NCI-H446 treated with DMSO at 0.1 percent for 48 hours (cell line): Measurements from ENCODE around the gene BSX.

Source experiments
- DNase-seq: peaks from one replicate; lab custom pipeline; 2025; lab: John Stamatoyannopoulos, UW

The BSX gene

DNA sequence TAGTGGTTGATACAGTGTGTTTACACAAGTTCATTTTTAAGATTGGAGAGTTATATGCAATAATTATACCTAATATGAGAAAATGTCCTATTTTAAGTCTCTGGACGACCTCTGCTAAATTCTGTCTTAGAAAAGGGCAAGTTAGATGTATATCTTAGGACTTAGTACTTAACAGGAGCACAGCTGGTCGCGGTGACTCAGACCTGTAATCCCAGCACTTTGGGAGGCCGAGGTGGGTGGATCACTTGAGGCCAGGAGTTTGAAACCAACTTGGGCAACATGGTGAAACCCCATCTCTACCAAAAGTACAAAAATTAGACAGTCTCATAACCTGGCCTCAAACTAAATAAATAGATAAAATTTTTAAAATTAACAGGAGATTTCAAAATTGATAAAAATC, 27.2 kb downstream of the BSX start:
- no peak for DNase-seq

DNA sequence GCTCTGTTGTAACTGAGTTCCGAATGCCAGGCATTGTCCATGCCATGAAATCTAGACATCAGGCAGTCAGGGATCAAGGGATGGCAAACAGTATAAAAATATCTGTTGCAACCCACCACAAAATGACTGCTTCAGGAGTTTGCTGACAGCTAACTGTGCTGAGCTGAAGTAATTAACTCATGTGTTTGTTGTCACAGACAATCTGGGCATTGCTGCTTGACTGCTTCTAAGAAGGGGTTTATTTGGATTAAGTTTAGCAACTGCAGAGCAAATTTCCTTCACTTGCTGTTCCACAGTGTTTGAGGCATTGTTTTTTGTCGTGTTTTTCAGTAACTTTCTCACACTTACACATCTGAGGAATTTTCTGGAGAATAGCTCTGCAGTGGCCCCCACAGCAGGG, 30.4 kb downstream of the BSX start:
- no peak for DNase-seq

DNA sequence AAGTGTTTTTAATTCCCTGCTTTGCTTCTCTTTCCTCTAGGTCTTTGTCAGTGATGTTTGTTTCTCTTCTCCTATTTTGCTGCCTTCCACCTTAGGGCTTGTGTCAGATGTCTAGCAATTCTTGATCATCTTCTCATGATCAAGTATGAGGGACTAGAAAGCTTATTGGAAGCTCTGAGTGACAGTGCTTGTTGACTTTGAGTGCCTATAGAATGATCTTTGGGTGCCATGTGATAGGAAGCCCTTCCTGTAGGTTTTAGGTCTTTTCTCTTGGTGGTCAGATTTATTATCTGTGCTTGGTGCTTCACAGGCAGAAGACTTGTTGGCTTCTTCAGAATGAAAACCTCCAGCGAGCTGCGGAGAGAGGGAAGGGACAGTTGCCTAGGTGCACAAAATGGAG, 43.1 kb downstream of the BSX start:
- DNase-seq = no peak

DNA sequence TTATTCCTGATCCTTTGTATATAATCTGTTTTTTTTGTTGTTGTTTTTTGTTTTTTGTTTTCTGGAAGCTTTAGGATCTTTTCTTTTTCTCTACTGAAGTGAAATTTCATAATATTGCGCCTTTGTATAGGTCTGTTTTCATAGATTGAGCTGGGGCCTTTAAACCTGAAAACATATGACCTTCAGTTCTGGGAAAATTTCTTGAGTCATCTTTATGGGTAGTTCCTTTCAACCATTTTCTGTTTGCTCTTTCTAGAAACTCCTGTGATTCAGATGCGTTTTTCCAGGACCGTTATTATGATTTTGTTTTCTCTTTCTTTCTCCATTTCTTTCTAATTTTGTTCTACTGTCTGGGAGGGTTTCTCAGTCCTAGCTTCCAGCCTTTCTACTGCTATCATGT, 43.7 kb downstream of the BSX start:
- DNase-seq = no peak

DNA sequence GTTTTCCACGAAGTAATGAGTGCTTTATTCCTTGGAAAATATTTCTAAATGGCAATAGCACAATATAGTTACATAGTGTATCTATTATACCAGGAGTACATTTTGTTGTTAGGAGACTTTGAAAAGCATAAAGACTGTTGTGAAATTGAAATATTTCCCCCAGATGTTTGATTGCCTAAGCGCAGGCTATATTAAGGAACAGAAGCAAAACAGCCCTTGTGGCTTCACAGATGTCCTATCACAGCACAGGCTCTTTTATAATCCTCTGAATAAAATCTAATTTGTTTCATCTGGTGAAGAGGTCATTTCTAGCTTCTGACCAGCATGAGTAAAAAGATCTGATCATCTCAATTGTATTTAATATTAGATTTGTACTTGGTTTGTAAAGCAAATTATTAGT, 48.2 kb downstream of the BSX start:
- DNase-seq = no peak

DNA sequence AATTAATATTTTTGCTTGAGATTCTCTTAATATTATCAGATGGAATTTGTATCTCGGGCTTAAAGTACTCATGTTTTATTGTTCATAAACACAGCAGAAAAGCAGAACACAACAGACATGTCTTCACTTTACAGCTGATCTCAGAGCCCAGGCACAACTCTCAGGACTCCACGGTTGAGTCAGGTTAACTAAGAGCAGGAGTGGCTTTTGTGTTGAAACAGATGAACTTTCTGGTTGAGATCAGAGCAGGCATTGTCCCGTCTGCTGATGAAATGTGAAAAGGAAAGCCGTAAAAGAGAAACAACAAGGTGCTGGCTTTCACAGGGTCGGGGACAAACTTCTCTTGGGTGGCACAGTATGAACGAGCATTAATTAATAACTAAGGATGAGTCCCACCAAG, 50.1 kb downstream of the BSX start:
- no peak for DNase-seq
